ENCODE data around the gene STEAP2. TPM values are rescaled to one million over a fixed set of nuclear protein-coding genes. Genes with fewer than 3 reads are reported as not detected.

The STEAP2 gene
- total RNA-seq, 1 experiment from 2014 or later = 13.4 TPM

- POLR2A ChIA-PET = no interaction called here
- CTCF ChIA-PET = no interaction called here
- BruUV-seq (replicated peaks) = no TSS peak
- Histone ChIP-seq H3K4me2 (ENCODE audit: low read length) (no peak overlapping the region), H3K79me2 (ENCODE audit: insufficient read depth, low read length) (no peaks in the 10 kb centered on the region), H3K4me1 (ENCODE audit: control insufficient read depth in 1 of 2, insufficient read depth in 2 of 2, low read length in 2 of 2) (no peaks in the 10 kb centered on the region), H2AFZ (ENCODE audit: low read depth, low read length, poor library complexity, severe bottlenecking) (no peak overlapping the region), H3K36me3 (ENCODE audit: control insufficient read depth in 1 of 2, insufficient read depth in 2 of 2, low read length in 2 of 2) (no peaks in the 10 kb centered on the region), H3K4me3 (replicated peaks in 1 of 2; ENCODE audit: low read depth in 1 of 2, low read length in 2 of 2) (no peak overlapping the region), H3K27me3 (ENCODE audit: insufficient read depth, low read length) (no peaks in the 10 kb centered on the region), H4K20me1 (ENCODE audit: insufficient read depth) (no peaks in the 10 kb centered on the region), H3K9ac (ENCODE audit: low read length) (no peak overlapping the region), H3K9me3 (ENCODE audit: control insufficient read depth in 1 of 2, insufficient read depth in 1 of 2, low read depth in 1 of 2, low read length in 2 of 2) (no peaks in the 10 kb centered on the region), H3K27ac (ENCODE audit: low read depth, low read length) (no peak overlapping the region), H3K9me2 (ENCODE audit: insufficient read depth) (no peaks in the 10 kb centered on the region)
- RAD21 ChIA-PET (ENCODE audit: low non-redundant PET in 1 of 2, low total read pairs in 2 of 2, uncharacterized antibody in 2 of 2, unreplicated experiment in 2 of 2) = no interaction called here
- intact Hi-C loops (cut with micrococcal nuclease) = no loop called here
- no peak for TF ChIP-seq POLR2A (IDR thresholded peaks at IDR 0.05; ENCODE audit: borderline replicate concordance, extremely low read depth, insufficient read depth, insufficient read length)
- no peak for TF ChIP-seq JUND (IDR thresholded peaks at IDR 0.05)
- no peak for TF ChIP-seq ATF3 (IDR thresholded peaks at IDR 0.05)
- no peak for TF ChIP-seq EGR1 (IDR thresholded peaks at IDR 0.05; ENCODE audit: low read depth)
- no peak for TF ChIP-seq SRF (IDR thresholded peaks at IDR 0.05; ENCODE audit: low read depth)
- TF ChIP-seq ELF1 (IDR thresholded peaks at IDR 0.05; ENCODE audit: borderline replicate concordance, low read depth) = no peak
- no peak for TF ChIP-seq CEBPB (IDR thresholded peaks at IDR 0.05; ENCODE audit: low read depth)
- no peak for TF ChIP-seq YY1 (IDR thresholded peaks at IDR 0.05; ENCODE audit: extremely low read depth, insufficient replicate concordance, low read depth, low read length)
- TF ChIP-seq EZH2phosphoT487 (IDR thresholded peaks at IDR 0.05; ENCODE audit: borderline replicate concordance) = no peak
- ATAC-seq (no peak), DNase-seq (ENCODE audit: low read depth, low spot score) (no peak)
These were observed 60.7 kb downstream of the STEAP2 start for GRCh38 chr7:90272242-90272641.

- Histone ChIP-seq H2AFZ (ENCODE audit: low read depth, low read length, poor library complexity, severe bottlenecking) (no peak overlapping the region), H3K9ac (ENCODE audit: low read length) (no peak overlapping the region), H3K9me2 (ENCODE audit: insufficient read depth) (no peaks in the 10 kb centered on the region), H3K79me2 (ENCODE audit: insufficient read depth, low read length) (no peaks in the 10 kb centered on the region), H4K20me1 (ENCODE audit: insufficient read depth) (no peaks in the 10 kb centered on the region), H3K4me3 (replicated peaks in 1 of 2; ENCODE audit: low read depth in 1 of 2, low read length in 2 of 2) (no peak overlapping the region), H3K4me2 (ENCODE audit: low read length) (no peak overlapping the region), H3K27me3 (ENCODE audit: insufficient read depth, low read length) (no peaks in the 10 kb centered on the region), H3K9me3 (ENCODE audit: control insufficient read depth in 1 of 2, insufficient read depth in 1 of 2, low read depth in 1 of 2, low read length in 2 of 2) (no peaks in the 10 kb centered on the region), H3K4me1 (ENCODE audit: control insufficient read depth in 1 of 2, insufficient read depth in 2 of 2, low read length in 2 of 2) (no peaks in the 10 kb centered on the region), H3K27ac (ENCODE audit: low read depth, low read length) (no peak overlapping the region), H3K36me3 (ENCODE audit: control insufficient read depth in 1 of 2, insufficient read depth in 2 of 2, low read length in 2 of 2) (no peaks in the 10 kb centered on the region)
- ATAC-seq (no peak), DNase-seq (ENCODE audit: low read depth, low spot score) (no peak)
- POLR2A ChIA-PET = no interaction called here
- CTCF ChIA-PET = no interaction called here
- RAD21 ChIA-PET (ENCODE audit: low non-redundant PET in 1 of 2, low total read pairs in 2 of 2, uncharacterized antibody in 2 of 2, unreplicated experiment in 2 of 2) = no interaction called here
- no TSS peak for BruUV-seq (replicated peaks)
- intact Hi-C loops (cut with micrococcal nuclease) = no loop called here
- no peak for TF ChIP-seq SIN3A (IDR thresholded peaks at IDR 0.05; ENCODE audit: low read depth)
- no peak for TF ChIP-seq SP1 (IDR thresholded peaks at IDR 0.05; ENCODE audit: low read depth)
- no peak for TF ChIP-seq RAD21 (IDR thresholded peaks at IDR 0.05; ENCODE audit: low read depth)
- no peak for TF ChIP-seq SRF (IDR thresholded peaks at IDR 0.05; ENCODE audit: low read depth)
- no peak for TF ChIP-seq EGR1 (IDR thresholded peaks at IDR 0.05; ENCODE audit: low read depth)
- no peak for TF ChIP-seq MAX (IDR thresholded peaks at IDR 0.05)
- no peak for TF ChIP-seq ZFX (IDR thresholded peaks at IDR 0.05)
- no peak for TF ChIP-seq ATF3 (IDR thresholded peaks at IDR 0.05)
- no peak for TF ChIP-seq CTCF (IDR thresholded peaks at IDR 0.05 in 2 of 3, conservative IDR thresholded peaks at IDR 0.05 in 1 of 3; ENCODE audit: borderline replicate concordance in 1 of 3, insufficient read depth in 1 of 3, low read depth in 2 of 3, low read length in 2 of 3)
- no peak for TF ChIP-seq EZH2 (IDR thresholded peaks at IDR 0.05)
- no peak for TF ChIP-seq REST (IDR thresholded peaks at IDR 0.05; ENCODE audit: low read depth)
- TF ChIP-seq CEBPB (IDR thresholded peaks at IDR 0.05; ENCODE audit: low read depth) = no peak
These were observed 62.6 kb downstream of the STEAP2 start for GRCh38 chr7:90274161-90274560.

Measured in HCT116 (cell line).